Stimulated activated CD8-positive, alpha-beta memory T cell treated with anti-CD3 and anti-CD28 coated beads, Interleukin-2, amount 100 ng/mL, for 1 hour (primary cell): ENCODE data around the gene IST1.
"Not testable (repeated sequence)": the region's sequence is repeated elsewhere in the genome, so short reads cannot be mapped to it uniquely, and the experiment has no call there.

Source experiments
- DNase-seq, 2 donors: peaks; one replicate each; pipeline ENCODE4 v3.0.0-alpha.2; 2020; ENCODE audit warnings: low read depth in 2 of 2

The IST1 gene

GRCh38 chr16:71882505-71883167, 12.7 kb upstream of the IST1 start:
- peak; percentile 43 to 53 for DNase-seq

DNA sequence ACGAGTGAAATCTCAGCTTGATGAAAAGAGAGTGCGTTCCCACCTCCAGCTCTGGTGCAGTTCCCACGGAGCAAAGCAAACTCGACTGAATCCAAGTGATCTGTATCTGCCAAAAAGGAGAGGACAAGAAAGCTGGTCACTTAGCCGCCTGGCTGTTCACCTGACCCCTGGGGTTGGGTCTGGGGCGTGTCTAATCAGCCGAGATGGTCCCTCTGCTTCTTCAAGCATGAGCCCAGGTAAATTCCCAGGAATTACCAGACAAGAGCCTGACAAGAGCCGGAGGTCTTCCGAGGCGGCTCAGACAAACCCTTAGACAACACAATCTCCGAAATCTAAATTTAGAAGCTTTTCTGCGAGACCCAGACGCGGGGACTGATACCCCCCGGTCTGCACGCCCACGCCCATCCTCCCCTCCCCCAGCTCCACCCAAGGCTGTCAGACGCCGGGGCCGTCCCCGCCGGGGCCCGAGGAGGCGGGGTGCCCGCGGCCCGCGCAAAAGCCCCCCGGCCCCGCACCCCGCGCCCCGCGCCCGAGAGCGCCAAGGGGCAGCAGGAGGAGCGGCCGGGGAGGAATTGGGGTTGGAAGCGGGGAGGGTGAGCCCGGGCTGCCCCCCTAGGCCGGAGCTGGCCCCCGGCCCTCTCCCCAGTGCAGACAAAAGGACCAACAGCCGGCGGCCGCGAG, 12.0 kb upstream of the IST1 start:
- peak in 1 of 2 donors; percentile 20 for DNase-seq

DNA sequence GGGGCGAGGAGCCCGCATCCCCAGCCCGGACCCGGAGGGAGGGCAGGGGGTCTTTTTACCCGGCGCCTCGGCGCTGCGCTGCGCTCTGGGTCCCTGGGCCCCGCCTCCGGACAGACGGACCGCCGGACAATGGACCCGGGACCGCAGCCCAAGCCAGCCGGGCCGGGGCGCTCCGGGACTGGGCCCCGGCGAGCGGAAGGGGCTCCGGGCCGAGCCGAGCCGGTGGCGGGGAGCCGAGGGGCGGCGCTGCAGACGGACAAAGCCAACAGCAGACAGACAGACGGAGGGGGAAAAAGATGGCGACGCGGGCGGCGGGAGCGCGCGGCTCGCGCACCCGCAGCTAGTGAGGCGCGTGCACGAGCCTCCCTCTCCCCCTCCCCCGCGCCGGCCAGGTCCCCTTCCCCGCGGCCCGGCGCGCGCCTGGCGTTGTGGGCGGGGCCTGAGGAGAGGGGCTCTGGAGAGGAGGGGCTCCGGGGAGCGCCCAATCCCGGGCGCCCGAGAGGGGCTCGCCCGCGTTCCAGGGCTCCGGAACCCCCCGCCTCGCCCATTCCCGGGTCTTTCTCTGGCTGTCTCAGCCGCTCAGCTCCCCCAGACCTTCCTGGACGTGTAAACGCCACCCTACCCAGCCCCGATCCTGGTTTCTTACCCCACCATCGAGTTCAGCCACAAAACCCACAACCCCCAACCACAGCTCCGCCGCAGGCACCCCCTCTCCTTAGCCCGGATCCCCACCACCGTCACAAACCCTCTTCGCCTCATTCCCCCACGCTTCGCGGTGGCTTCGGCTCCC, 11.3 kb upstream of the IST1 start, which contains the start of gene ZNF821:
ZNF821 (minus strand) TSS at position 334 of the 790 bp plus-strand sequence. CDS start 4,236 bp downstream, outside the sequence.
- DNase-seq = peak; percentile 41 to 51

DNA sequence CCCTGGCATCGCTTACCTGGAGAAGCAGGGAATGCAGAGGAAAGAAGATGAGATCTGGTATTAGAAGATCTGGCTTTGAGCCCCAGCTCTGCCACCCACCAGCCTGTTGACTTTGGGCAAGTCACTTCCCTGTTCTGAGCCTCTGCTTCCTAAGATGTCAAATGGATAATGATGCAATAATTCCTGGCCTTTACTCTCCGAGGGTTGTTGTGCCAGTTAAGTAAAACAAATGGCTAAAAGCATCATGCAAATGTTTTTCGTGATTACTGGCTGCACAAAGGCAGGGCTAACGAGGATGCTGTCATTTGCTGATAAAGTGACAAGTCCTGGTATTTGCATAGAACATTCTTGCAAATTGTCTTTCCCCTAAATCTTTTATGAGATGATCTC, 10.1 kb upstream of the IST1 start:
- no peak for DNase-seq

DNA sequence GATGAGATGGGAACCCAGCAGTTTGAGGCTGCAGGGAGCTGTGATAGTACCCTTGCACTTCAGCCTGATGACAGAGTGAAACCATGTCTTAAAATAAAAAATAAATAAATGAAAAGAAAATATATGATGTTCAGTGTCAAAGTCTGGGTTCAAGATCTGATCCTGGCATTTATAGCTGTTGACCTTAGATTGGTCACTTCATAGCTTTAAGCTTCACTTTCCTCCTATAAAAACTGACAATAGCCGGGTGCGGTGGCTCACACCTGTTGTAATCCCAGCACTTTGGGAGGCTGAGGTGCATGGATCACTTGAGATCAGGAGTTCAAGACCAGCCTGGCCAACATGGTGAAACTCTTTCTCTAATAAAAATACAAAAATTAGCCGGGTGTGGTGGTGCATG, 6.2 kb upstream of the IST1 start:
- DNase-seq = no peak

GRCh38 chr16:71893888-71894228, 1.5 kb upstream of the IST1 start:
- DNase-seq = no peak

- peak in 1 of 2 donors; percentile 12 for DNase-seq
These were observed 956 bp upstream of the IST1 start for GRCh38 chr16:71894229-71894920.

DNA sequence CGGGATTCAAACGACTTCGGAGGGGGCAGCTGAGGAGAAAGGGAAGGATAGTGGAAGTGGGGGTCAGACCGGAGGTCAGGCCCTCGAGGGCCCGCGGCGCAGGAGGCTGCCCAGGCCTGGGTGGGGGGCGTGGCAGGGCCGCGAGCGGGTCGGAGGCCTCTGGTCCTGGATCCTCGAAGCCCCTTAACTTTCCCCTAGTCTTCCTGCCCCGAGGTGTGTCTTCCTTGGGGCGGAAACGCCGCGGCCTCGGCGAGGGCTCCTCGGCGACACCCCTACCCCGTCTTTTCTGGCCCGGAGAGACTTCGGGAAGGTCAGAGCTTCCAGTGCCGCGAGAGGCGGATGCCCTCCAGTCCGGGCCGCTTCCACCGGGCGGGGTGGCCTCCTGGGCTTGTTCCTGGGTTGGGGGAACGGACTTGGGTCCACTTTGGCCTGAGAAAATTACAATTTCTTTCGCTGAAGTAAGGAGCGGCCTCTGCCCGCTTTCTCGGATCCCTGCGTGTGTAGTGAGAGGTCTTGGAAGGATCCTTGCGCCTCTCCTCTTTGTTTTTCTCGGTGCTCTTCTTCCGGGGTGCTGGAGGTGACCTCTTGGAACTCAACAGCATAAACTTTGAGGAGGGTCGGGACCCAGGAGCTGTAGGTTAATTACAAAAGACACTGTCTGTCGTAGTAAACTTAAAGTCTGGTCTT, 491 bp downstream of the IST1 start:
- DNase-seq = peak in 1 of 2 donors; percentile 10

DNA sequence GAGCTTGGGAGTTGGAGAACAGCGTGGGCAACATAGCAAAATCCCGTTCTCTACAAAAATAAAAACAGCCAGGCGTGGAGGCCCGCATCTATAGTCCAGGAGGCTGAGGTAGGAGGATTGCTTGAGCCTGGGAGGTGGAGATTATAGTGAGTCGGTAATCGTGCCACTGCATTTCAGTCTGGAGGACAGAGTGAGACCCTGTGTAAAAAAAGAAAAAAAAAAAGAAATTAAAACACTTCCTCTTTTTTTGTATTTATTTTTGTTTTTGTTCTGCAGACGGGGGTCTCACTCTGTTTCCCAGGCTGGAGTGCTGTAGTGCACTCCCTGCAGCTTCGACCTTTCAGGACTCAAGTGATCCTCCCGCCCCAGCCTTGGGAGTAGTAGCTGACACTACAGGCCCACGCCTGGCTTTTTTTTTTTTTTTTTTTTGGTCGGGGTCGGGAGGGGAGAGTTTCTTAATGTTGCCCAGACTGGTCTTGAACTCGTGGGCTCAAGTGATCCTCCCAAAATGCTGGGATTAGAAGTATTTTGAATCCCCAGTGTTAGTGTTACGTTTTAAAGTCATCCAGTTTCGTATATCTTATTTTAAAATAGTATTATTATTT, 1.5 kb downstream of the IST1 start:
- no peak for DNase-seq

DNA sequence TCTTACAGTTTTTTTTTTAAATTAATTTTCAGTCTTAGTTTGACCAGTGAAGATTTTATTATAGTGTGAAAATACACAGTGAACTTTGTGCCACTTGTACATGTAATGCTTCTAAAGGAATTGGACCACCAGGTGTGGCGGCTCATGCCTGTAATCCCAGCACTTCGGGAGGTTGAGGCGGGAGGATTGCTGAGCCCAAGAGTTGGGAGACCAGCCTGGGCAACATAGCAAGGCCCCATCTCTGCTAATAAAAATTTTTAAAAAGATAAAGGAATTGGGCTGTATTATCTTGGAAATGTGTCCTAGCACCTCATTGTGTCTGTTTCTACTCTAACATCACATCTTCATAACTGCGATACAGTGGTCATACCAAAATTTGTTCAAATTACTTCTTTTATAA, 3.8 kb downstream of the IST1 start:
- no peak for DNase-seq

- no peak for DNase-seq
These were observed 7.5 kb downstream of the IST1 start for GRCh38 chr16:71902656-71903365.

DNA sequence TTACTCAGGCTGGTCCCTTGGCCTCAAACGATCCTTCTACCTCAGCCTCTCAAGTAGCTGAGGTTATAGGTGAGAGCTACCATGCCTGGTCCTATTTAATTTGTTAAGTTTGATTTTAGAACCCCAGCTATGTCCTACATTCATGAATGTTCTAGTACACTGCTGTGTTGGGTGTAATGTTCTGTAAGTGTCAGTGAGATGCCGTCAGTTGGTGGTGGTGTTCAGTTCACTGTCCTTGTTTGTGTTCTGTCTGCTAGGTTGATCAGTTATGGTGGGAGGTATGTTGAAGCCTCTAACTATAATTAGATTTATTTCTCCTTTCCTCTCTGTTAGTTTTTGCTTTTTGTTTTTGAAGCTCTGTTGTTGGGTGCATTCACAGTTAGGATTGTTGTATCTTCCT, 8.3 kb downstream of the IST1 start:
- DNase-seq = no peak

GRCh38 chr16:71904239-71904638, 8.9 kb downstream of the IST1 start:
- no peak for DNase-seq

- not testable (repeated sequence) for DNase-seq
These were observed 10.4 kb downstream of the IST1 start for GRCh38 chr16:71905765-71906164.

GRCh38 chr16:71911121-71911520, 15.8 kb downstream of the IST1 start:
- no peak for DNase-seq

- DNase-seq = no peak
These were observed 17.4 kb downstream of the IST1 start for GRCh38 chr16:71912534-71913275.

GRCh38 chr16:71914802-71915201, 19.5 kb downstream of the IST1 start:
- DNase-seq = no peak

GRCh38 chr16:71915350-71915749, 20.0 kb downstream of the IST1 start:
- DNase-seq = no peak

DNA sequence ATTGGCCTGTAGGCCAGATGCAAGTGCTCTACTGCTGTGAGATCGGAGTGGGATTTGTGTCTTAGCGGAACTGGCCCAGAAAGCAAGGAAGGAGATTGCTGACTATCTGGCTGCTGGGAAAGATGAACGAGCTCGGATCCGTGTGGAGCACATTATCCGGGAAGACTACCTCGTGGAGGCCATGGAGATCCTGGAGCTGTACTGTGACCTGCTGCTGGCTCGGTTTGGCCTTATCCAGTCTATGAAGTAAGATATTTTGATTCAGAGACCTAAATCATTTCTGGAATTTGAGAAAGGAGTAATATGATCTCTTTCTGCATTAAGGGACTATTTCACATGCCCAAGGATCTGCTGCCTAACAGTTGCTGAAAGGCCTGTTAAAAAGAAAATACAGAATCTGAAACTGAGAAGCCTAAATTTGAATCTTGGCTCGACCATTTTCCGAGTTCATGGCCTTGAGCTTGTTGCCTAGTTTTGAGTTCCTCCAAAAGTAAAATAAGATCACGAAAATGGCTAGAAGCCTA, 21.1 kb downstream of the IST1 start:
- no peak for DNase-seq

- DNase-seq = no peak
These were observed 22.6 kb downstream of the IST1 start for GRCh38 chr16:71917900-71918299.
